A549 (cell line): ENCODE measurements around the gene ACVR1. TPM values are rescaled to one million over a fixed set of nuclear protein-coding genes. Genes with fewer than 3 reads are reported as not detected.

Experiments
- ATAC-seq, 2 experiments: fragments of 200-7000 bp in 1 of 2; fragments of >200 bp in 1 of 2; cut with Nextera tagmentation in 1 of 2; cut with Tn5 transposase in 1 of 2; 3 replicates each; pipeline versions ENCODE4 v1.8.0 to v1.9.1; 2018 to 2020; ENCODE audit warnings: mild to moderate bottlenecking in 1 of 2, moderate library complexity in 1 of 2
- CTCF ChIA-PET: fragments of 300-600 bp; sonication (Branson Sonifier 250); formaldehyde crosslinking; extraction: SDS; loops from one replicate; lab custom pipeline; 2021; ENCODE audit warnings: antibody characterized with exemption, inconsistent platforms; lab: Yijun Ruan, JAX
- POLR2A ChIA-PET: fragments of 350-600 bp; formaldehyde crosslinking; extraction: SDS; loops from one replicate; lab custom pipeline; 2021; ENCODE audit warnings: antibody characterized with exemption, inconsistent platforms; lab: Yijun Ruan, JAX
- DNase-seq, 2 experiments: peaks; one replicate each; pipeline versions ENCODE4 v3.0.0 to v3.0.0-alpha.2; 2011 to 2016; ENCODE audit warnings: low read depth in 1 of 2, low spot score in 1 of 2
- FAIRE-seq: peaks from 2 replicates; lab custom pipeline; 2011; peaks lifted over from hg19 to GRCh38; lab: Jason Lieb, UNC
- H3K27ac ChIP-seq, 2 experiments: fragments of >200 bp; sonication (Bioruptor Twin); formaldehyde crosslinking; 3 replicates each; pipeline ENCODE4 v1.5.1; 2016 to 2017
- H3K4me1 ChIP-seq: fragments of >200 bp; sonication (Bioruptor Twin); formaldehyde crosslinking; 3 replicates; pipeline ENCODE4 v1.6.1; 2016
- H3K4me2 ChIP-seq: fragments of >200 bp; sonication (Bioruptor Twin); formaldehyde crosslinking; 3 replicates; pipeline ENCODE4 v1.6.1; 2016
- H3K4me3 ChIP-seq: fragments of >200 bp; sonication (Bioruptor Twin); formaldehyde crosslinking; 3 replicates; pipeline ENCODE4 v1.5.1; 2016
- H3K9me3 ChIP-seq: fragments of >200 bp; sonication (Bioruptor Twin); formaldehyde crosslinking; 3 replicates; pipeline ENCODE4 v1.6.1; 2016
- BHLHE40 ChIP-seq: IDR thresholded peaks from 2 replicates; pipeline ENCODE4 v1.6.1; 2012; ENCODE audit warnings: low read depth, low read length, inconsistent platforms
- CBX8 ChIP-seq: fragments of 200-600 bp; sonication (generic); IDR thresholded peaks from 2 replicates; pipeline ENCODE4 v1.6.1; 2016
- CEBPB ChIP-seq, 2 experiments: fragments of >200 bp in 1 of 2; sonication (Bioruptor Twin) in 1 of 2; formaldehyde crosslinking in 1 of 2; IDR thresholded peaks; 2 replicates each; pipeline ENCODE4 v1.6.1; 2012 to 2016
- CHD4 ChIP-seq: fragments of 200-600 bp; sonication (generic); IDR thresholded peaks from 2 replicates; pipeline ENCODE4 v1.6.1; 2016; ENCODE audit warnings: antibody characterized with exemption, mild to moderate bottlenecking, borderline replicate concordance
- EHMT2 ChIP-seq: fragments of 200-600 bp; sonication (generic); IDR thresholded peaks from 2 replicates; pipeline ENCODE4 v1.6.1; 2016; ENCODE audit warnings: antibody characterized with exemption, low read depth, mild to moderate bottlenecking, moderate library complexity
- ESRRA ChIP-seq: fragments of 150-350 bp; IDR thresholded peaks from 2 replicates; pipeline ENCODE4 v1.6.1; 2014; ENCODE audit warnings: mild to moderate bottlenecking, low read length, borderline replicate concordance
- FOSB ChIP-seq: fragments of 250-450 bp; sonication (Bioruptor Pico); IDR thresholded peaks from 2 replicates; pipeline ENCODE4 v1.5.0; 2020; ENCODE audit warnings: mild to moderate bottlenecking, moderate library complexity
- FOSL2 ChIP-seq, 2 experiments: fragments of 450-650 bp in 1 of 2; fragments of >200 bp in 1 of 2; sonication (Bioruptor Twin) in 1 of 2; formaldehyde crosslinking; IDR thresholded peaks; 2 replicates each; pipeline versions ENCODE4 v1.5.0 to v1.6.1; 2016 to 2020; ENCODE audit warnings: mild to moderate bottlenecking in 1 of 2, moderate library complexity in 1 of 2
- FOXS1 ChIP-seq: fragments of 250-450 bp; sonication (Bioruptor Pico); IDR thresholded peaks from 2 replicates; pipeline ENCODE4 v1.5.0; 2020; ENCODE audit warnings: mild to moderate bottlenecking, moderate library complexity
- HEYL ChIP-seq: fragments of 250-450 bp; sonication (Bioruptor Pico); IDR thresholded peaks from 2 replicates; pipeline ENCODE4 v1.8.0; 2021; ENCODE audit warnings: mild to moderate bottlenecking, moderate library complexity
- HOXA7 ChIP-seq: fragments of 250-450 bp; sonication (Bioruptor Pico); IDR thresholded peaks from 2 replicates; pipeline ENCODE4 v1.5.0; 2020; ENCODE audit warnings: mild to moderate bottlenecking, moderate library complexity
- HOXB13 ChIP-seq: fragments of 250-450 bp; sonication (Bioruptor Pico); IDR thresholded peaks from 2 replicates; pipeline ENCODE4 v1.5.0; 2020; ENCODE audit warnings: low read depth, mild to moderate bottlenecking, moderate library complexity
- NR3C1 ChIP-seq: fragments of >200 bp; sonication (Bioruptor Twin); formaldehyde crosslinking; IDR thresholded peaks from 3 replicates; pipeline ENCODE4 v1.6.1; 2017
- POLR2A ChIP-seq: IDR thresholded peaks from 2 replicates; pipeline ENCODE4 v1.6.1; 2012; ENCODE audit warnings: mild to moderate bottlenecking, low read length
- POLR2AphosphoS2 ChIP-seq: conservative IDR thresholded peaks from 2 replicates; pipeline ENCODE4 v1.6.1; 2012; ENCODE audit warnings: low read length, improper control_type of control experiment, inconsistent platforms
- RAD21 ChIP-seq, 2 experiments: fragments of >200 bp in 1 of 2; sonication (Bioruptor Twin) in 1 of 2; formaldehyde crosslinking in 1 of 2; IDR thresholded peaks in 1 of 2; conservative IDR thresholded peaks in 1 of 2; 2 replicates in 1 of 2; 3 replicates in 1 of 2; pipeline ENCODE4 v1.6.1; 2012 to 2018; ENCODE audit warnings: inconsistent platforms in 1 of 2
- RFX5 ChIP-seq: fragments of 450-650 bp; IDR thresholded peaks from 2 replicates; pipeline ENCODE4 v1.7.1; 2014; ENCODE audit warnings: antibody characterized with exemption, mild to moderate bottlenecking, moderate library complexity
- RNF2 ChIP-seq: fragments of 200-600 bp; sonication (generic); IDR thresholded peaks from 2 replicates; pipeline ENCODE4 v1.6.1; 2016; ENCODE audit warnings: low read depth, mild to moderate bottlenecking, antibody characterized with exemption, moderate library complexity, borderline replicate concordance
- TP53 ChIP-seq: fragments of 250-450 bp; sonication (Bioruptor Pico); IDR thresholded peaks from 2 replicates; pipeline ENCODE4 v1.5.0; 2021; ENCODE audit warnings: mild to moderate bottlenecking, moderate library complexity
- ZC3H11A ChIP-seq: fragments of 450-650 bp; IDR thresholded peaks from 2 replicates; pipeline ENCODE4 v1.6.1; 2014; ENCODE audit warnings: antibody characterized with exemption, mild to moderate bottlenecking
- ZNF302 ChIP-seq: fragments of 250-450 bp; sonication (Bioruptor Pico); IDR thresholded peaks from 2 replicates; pipeline ENCODE4 v1.9.0; 2021; ENCODE audit warnings: inconsistent platforms, mild to moderate bottlenecking, moderate library complexity
- WGBS: methylation state at CpG from one replicate; pipeline ENCODE4 v1.1.6; 2017; ENCODE audit errors: missing lambda C conversion rate; 5-methylcytosine and 5-hydroxymethylcytosine counted together
- polyA plus RNA-seq, 4 experiments: library from polyadenylated mRNA; depleted of rRNA in 3 of 4; stranded (reverse); fragments of >200 nt; fragmentation: RNase III in 1 of 4; extraction: RNeasy Plus Mini Kit Qiagen cat#74134 plus additional on column Dnase treatment in 1 of 4; gene quantifications; 2 replicates in 3 of 4; 3 replicates in 1 of 4; pipeline ENCODE4 v1.2.3, GENCODE V29; 2011 to 2017
- TF ChIP-seq, protein P1 (sequence below): fragments of >200 bp; sonication (Bioruptor Twin); formaldehyde crosslinking; IDR thresholded peaks from 3 replicates; pipeline ENCODE4 v1.6.1; 2016
- TF ChIP-seq, protein P2 (sequence below): fragments of >200 bp; sonication (Bioruptor Twin); formaldehyde crosslinking; IDR thresholded peaks from 2 replicates; pipeline ENCODE4 v1.6.1; 2016
- TF ChIP-seq, protein P3 (sequence below): fragments of 200-600 bp; sonication (generic); IDR thresholded peaks from 2 replicates; pipeline ENCODE4 v1.6.1; 2016; ENCODE audit warnings: antibody characterized with exemption, mild to moderate bottlenecking, moderate library complexity
- TF ChIP-seq, protein P4 (sequence below): fragments of 250-450 bp; sonication (Bioruptor Pico); IDR thresholded peaks from 2 replicates; pipeline ENCODE4 v1.5.0; 2020; ENCODE audit warnings: low read depth, mild to moderate bottlenecking, moderate library complexity

ACVR1 gene
- polyA plus RNA-seq, 2 of the 4 experiments (the other 2 are of a cell fraction), result 14.6 to 21.6 TPM

DNA sequence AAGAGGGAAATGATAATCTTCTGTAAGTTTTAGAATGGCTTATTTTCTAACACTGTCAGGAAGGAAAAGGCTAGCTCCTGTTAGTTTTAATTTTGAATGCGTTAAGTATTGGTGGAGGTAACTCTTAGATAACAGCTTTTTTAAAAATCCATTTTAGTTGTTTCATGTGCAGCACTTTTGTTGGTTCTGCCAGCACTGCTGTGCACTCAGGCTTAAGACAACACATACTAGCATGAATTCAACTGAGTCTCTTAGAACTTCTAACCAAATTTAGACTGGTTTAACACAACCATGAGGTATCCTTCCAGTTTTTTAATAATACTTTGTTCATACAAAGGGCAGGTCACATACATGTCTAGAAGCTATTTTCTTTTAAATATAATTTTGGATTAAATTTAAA lies 42.4 kb downstream of the ACVR1 start:
- TF ChIP-seq ZC3H11A, result no peak
- TF ChIP-seq FOXS1, result no peak
- TF ChIP-seq CHD4, result no peak
- no peak for TF ChIP-seq BHLHE40
- no peak for TF ChIP-seq CEBPB (IDR thresholded peaks at IDR 0.05)
- TF ChIP-seq, protein P1, sequence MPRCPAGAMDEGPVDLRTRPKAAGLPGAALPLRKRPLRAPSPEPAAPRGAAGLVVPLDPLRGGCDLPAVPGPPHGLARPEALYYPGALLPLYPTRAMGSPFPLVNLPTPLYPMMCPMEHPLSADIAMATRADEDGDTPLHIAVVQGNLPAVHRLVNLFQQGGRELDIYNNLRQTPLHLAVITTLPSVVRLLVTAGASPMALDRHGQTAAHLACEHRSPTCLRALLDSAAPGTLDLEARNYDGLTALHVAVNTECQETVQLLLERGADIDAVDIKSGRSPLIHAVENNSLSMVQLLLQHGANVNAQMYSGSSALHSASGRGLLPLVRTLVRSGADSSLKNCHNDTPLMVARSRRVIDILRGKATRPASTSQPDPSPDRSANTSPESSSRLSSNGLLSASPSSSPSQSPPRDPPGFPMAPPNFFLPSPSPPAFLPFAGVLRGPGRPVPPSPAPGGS, result no peak
- TF ChIP-seq, protein P2, sequence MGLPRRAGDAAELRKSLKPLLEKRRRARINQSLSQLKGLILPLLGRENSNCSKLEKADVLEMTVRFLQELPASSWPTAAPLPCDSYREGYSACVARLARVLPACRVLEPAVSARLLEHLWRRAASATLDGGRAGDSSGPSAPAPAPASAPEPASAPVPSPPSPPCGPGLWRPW, result no peak
- TF ChIP-seq HOXB13 (CRISPR knock-in tag), result no peak
- TF ChIP-seq POLR2AphosphoS2, result no peak
- ATAC-seq (no peak), DNase-seq (no peak), FAIRE-seq (no peak)
- WGBS, result 93% methylated on average over 1 of the region's 1 CpG
- POLR2A ChIA-PET, result interaction anchor here (1.7 kb wide), 1 partner anchor 43 kb away, joined by 5 read pairs; the partner anchor contains the start of gene ACVR1
- H3K27ac ChIP-seq, result no peak overlapping the region
- H3K4me3 ChIP-seq, result no peak overlapping the region
- peaks cover 47% of the 10 kb centered on the region for H3K4me1 ChIP-seq
- H3K9me3 ChIP-seq, result no peaks in the 10 kb centered on the region
- no peak overlapping the region for H3K4me2 ChIP-seq
- CTCF ChIA-PET, result interaction anchor here (1.0 to 1.8 kb wide), 3 partner anchors 10 to 51 kb away, joined by 3 to 8 read pairs (median 6); partner anchors contain the start of gene ACVR1

DNA sequence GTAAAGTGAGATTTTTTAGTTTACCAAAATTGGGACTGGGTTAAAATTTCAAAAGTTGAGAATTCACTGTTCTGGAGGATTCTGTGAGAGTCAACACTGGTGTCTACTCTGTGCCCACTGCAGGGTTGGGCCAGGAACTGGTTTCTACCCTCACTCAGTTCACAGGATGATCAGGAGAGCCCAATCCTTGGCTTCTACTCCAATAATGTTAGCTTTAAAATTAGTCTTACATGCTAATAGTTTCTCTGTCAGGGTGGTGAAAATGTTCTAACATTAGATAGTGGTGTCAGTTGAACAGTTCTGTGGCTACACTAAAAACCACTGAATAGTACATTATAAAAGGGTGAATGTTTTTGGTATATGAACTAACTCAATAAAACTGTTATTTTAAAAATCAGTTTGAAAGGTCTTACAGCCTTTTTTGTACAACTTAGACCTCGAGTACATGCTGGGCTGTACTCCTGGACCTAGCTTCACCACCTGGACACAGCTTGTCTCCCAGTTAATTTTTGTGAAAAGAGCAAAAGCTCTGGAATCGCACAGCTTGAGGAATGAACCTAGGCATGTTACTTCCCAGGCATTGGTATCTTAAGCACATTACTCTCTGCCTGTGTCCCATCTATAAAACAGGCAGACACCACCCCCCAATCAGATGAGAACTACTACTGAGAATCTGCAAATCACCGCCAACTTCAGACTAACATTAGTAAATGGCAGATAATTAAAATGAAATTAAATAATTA lies 44.4 kb downstream of the ACVR1 start:
- no peak for TF ChIP-seq POLR2A
- no peak for TF ChIP-seq RNF2
- no peak for TF ChIP-seq TP53 (CRISPR knock-in tag)
- no peak for TF ChIP-seq HEYL (CRISPR knock-in tag)
- Histone ChIP-seq H3K4me3 (no peak overlapping the region), H3K4me2 (peak overlapping the region; percentile 96), H3K4me1 (peaks cover 30% of the 10 kb centered on the region), H3K9me3 (no peaks in the 10 kb centered on the region), H3K27ac (peak overlapping the region; percentile 87 to 91)
- CTCF ChIA-PET, result interaction anchor here (0.7 kb wide), 1 partner anchor 21 kb away, joined by 3 read pairs; no protein-coding TSS in a partner anchor
- POLR2A ChIA-PET, result interaction anchor here (1.7 kb wide), 1 partner anchor 45 kb away, joined by 5 read pairs; the partner anchor contains the start of gene ACVR1
- peak in 1 of 2 experiments; percentile 68; a peak in 3 of 6 replicates for ATAC-seq
- whole genome bisulfite sequencing, result 87% methylated on average over 3 of the region's 3 CpGs
- FAIRE-seq, result no peak
- DNase-seq, result no peak

DNA sequence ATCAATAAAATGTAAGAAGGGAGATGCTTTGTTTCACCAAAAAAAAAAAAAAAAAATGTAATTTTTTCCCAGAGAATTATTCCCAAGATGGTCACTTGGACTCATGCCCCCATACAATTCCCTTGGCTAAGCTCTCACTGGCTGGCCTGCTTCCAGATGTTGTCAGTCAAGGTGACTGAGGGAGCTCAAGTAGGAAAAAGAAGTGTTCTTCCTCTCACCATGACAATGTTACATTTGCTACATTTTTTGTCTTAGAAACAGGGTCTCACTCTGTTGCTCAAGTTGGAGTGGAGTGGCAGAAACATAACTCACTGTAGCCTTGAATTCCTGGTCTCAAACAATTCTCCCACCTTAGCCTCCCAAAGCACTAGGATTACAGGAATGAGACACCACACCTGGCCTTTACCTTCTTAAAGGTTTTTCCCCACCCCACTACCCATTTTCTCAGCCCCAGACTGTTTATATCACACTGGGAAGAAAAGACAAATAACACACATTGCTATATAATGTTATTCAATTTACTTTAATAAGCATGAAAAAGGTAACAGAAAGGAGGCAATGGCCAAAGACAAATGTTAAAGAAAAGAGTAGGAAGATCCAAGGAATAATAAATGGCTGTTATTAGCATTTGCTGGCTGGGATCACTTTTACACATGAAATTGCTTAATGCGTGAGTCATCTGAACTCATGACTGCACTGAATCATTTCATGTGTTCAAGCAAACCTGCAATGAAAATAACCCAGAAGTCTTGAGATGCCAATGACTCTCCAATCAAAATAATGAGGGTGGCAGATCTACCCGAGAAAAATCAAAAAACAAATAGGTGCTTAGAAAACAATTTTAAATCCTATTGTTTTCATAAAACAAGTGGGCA lies 45.2 kb downstream of the ACVR1 start:
- 1% methylated on average over 2 of the region's 2 CpGs for WGBS
- peak overlapping the region; percentile 96 for H3K4me2 ChIP-seq
- H3K27ac ChIP-seq, result peak overlapping the region; percentile 87 to 91
- H3K4me1 ChIP-seq, result peaks cover 24% of the 10 kb centered on the region
- FAIRE-seq, result no peak
- ChIA-PET POLR2A (interaction anchor here (0.7 kb wide), 1 partner anchor 45 kb away, joined by 3 read pairs; the partner anchor contains the start of gene ACVR1), CTCF (interaction anchor here (0.6 to 0.7 kb wide), 3 partner anchors 20 to 837 kb away, joined by 3 to 4 read pairs (median 3); no protein-coding TSS in a partner anchor)
- H3K9me3 ChIP-seq, result no peaks in the 10 kb centered on the region
- H3K4me3 ChIP-seq, result 0 out of 3 replicates have a peak overlapping the region, but pooled peaks have one; percentile 20
- ATAC-seq, result peak; percentile 91 to 94
- peak; percentile 74 to 75 for DNase-seq
- no peak for TF ChIP-seq ZNF302 (CRISPR knock-in tag)
- TF ChIP-seq RNF2, result no peak
- TF ChIP-seq FOSL2 (IDR thresholded peaks at IDR 0.05), result peak; percentile 96
- TF ChIP-seq FOSL2 (CRISPR knock-in tag; IDR thresholded peaks at IDR 0.05), result peak; percentile 99
- no peak for TF ChIP-seq FOSB
- TF ChIP-seq RAD21 (conservative IDR thresholded peaks at IDR 0.05 in 1 of 2, IDR thresholded peaks at IDR 0.05 in 1 of 2), result no peak
- TF ChIP-seq, protein P3, sequence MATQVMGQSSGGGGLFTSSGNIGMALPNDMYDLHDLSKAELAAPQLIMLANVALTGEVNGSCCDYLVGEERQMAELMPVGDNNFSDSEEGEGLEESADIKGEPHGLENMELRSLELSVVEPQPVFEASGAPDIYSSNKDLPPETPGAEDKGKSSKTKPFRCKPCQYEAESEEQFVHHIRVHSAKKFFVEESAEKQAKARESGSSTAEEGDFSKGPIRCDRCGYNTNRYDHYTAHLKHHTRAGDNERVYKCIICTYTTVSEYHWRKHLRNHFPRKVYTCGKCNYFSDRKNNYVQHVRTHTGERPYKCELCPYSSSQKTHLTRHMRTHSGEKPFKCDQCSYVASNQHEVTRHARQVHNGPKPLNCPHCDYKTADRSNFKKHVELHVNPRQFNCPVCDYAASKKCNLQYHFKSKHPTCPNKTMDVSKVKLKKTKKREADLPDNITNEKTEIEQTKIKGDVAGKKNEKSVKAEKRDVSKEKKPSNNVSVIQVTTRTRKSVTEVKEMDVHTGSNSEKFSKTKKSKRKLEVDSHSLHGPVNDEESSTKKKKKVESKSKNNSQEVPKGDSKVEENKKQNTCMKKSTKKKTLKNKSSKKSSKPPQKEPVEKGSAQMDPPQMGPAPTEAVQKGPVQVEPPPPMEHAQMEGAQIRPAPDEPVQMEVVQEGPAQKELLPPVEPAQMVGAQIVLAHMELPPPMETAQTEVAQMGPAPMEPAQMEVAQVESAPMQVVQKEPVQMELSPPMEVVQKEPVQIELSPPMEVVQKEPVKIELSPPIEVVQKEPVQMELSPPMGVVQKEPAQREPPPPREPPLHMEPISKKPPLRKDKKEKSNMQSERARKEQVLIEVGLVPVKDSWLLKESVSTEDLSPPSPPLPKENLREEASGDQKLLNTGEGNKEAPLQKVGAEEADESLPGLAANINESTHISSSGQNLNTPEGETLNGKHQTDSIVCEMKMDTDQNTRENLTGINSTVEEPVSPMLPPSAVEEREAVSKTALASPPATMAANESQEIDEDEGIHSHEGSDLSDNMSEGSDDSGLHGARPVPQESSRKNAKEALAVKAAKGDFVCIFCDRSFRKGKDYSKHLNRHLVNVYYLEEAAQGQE, result no peak
- TF ChIP-seq, protein P4, sequence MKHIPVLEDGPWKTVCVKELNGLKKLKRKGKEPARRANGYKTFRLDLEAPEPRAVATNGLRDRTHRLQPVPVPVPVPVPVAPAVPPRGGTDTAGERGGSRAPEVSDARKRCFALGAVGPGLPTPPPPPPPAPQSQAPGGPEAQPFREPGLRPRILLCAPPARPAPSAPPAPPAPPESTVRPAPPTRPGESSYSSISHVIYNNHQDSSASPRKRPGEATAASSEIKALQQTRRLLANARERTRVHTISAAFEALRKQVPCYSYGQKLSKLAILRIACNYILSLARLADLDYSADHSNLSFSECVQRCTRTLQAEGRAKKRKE (CRISPR knock-in tag), result no peak
- no peak for TF ChIP-seq FOXS1
- no peak for TF ChIP-seq CBX8
- no peak for TF ChIP-seq HOXA7 (CRISPR knock-in tag)
- no peak for TF ChIP-seq NR3C1
- no peak for TF ChIP-seq HEYL (CRISPR knock-in tag)
- TF ChIP-seq RFX5, result no peak
- no peak for TF ChIP-seq EHMT2
- TF ChIP-seq ESRRA, result no peak
